Activated B cell treated with CpG ODN at 0.5 μM for 24 hours (primary cell): Measurements from ENCODE around the gene KMT5B. TPM values are rescaled to one million over a fixed set of nuclear protein-coding genes. Genes with fewer than 3 reads are reported as not detected.

ENCODE experiments used
- ATAC-seq: fragments of 200-7000 bp; cut with Tn5 transposase; one replicate; pipeline ENCODE4 v1.10.0; 2021; ENCODE audit warnings: low read depth, mild to moderate bottlenecking, moderate library complexity
- CTCF ChIA-PET: fragments of 350-600 bp; sonication (Branson Sonifier 250); formaldehyde crosslinking; loops from one replicate; lab custom pipeline; 2021; ENCODE audit warnings: antibody characterized with exemption; lab: Charles Lee
- POLR2A ChIA-PET: fragments of 350-600 bp; sonication (Branson Sonifier 250); formaldehyde crosslinking; loops from one replicate; lab custom pipeline; 2021; ENCODE audit warnings: antibody characterized with exemption; lab: Charles Lee
- DNase-seq: peaks from one replicate; pipeline ENCODE4 v3.0.0; 2022
- H3K27ac Mint-ChIP-seq: one replicate; pipeline ENCODE4 v1.8.0; 2020; ENCODE audit warnings: mixed read lengths
- H3K27me3 Mint-ChIP-seq: one replicate; pipeline ENCODE4 v1.8.0; 2021; ENCODE audit warnings: mixed read lengths
- H3K36me3 Mint-ChIP-seq: one replicate; pipeline ENCODE4 v1.8.0; 2021; ENCODE audit warnings: low read depth, mixed read lengths
- H3K4me1 Mint-ChIP-seq: one replicate; pipeline ENCODE4 v1.8.0; 2021; ENCODE audit warnings: mixed read lengths
- H3K4me3 Mint-ChIP-seq: one replicate; pipeline ENCODE4 v1.8.0; 2020; ENCODE audit warnings: mild to moderate bottlenecking, mixed read lengths
- H3K9me3 Mint-ChIP-seq: one replicate; pipeline ENCODE4 v1.8.0; 2020; ENCODE audit warnings: mixed read lengths
- intact Hi-C: fragments of 100-400 bp; cut with micrococcal nuclease; formaldehyde crosslinking; loops from one replicate; pipeline ENCODE4 v1.15.1; 2024
- total RNA-seq: library from RNA; stranded (reverse); gene quantifications from 2 replicates; pipeline ENCODE4 v1.2.3, GENCODE V29; 2022
- TF ChIP-seq, protein P1 (sequence below): fragments of 200-600 bp; IDR thresholded peaks from one replicate; pipeline ENCODE4 v1.8.0; 2022; ENCODE audit warnings: antibody characterized with exemption, mild to moderate bottlenecking

KMT5B gene
- total RNA-seq, 1 donor from 2014 or later, result 68.3 TPM

DNA sequence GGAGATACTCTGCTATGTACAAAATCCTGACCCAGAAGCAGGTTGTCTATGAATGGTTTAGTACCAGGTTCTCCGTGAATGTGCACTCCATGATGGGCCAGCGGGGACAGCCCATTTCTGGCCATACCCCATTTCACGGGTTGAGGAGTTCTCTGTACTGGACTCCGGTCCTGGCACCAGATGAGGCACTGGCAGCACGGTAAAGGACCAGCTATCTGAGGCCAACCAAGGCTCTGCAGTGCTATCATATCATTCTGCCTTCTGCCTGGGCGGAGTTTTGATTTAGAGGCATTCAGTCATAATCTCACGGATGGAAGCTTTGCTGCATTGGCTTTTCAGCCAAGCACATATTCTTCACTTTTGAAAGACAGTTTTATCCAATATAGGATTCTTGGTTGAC, 18.5 kb upstream of the KMT5B start:
- POLR2A ChIA-PET, result no interaction called here
- TF ChIP-seq, protein P1, sequence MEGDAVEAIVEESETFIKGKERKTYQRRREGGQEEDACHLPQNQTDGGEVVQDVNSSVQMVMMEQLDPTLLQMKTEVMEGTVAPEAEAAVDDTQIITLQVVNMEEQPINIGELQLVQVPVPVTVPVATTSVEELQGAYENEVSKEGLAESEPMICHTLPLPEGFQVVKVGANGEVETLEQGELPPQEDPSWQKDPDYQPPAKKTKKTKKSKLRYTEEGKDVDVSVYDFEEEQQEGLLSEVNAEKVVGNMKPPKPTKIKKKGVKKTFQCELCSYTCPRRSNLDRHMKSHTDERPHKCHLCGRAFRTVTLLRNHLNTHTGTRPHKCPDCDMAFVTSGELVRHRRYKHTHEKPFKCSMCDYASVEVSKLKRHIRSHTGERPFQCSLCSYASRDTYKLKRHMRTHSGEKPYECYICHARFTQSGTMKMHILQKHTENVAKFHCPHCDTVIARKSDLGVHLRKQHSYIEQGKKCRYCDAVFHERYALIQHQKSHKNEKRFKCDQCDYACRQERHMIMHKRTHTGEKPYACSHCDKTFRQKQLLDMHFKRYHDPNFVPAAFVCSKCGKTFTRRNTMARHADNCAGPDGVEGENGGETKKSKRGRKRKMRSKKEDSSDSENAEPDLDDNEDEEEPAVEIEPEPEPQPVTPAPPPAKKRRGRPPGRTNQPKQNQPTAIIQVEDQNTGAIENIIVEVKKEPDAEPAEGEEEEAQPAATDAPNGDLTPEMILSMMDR, result no peak
- H3K36me3 Mint-ChIP-seq, result peaks cover 7% of the 10 kb centered on the region
- ATAC-seq (no peak), DNase-seq (no peak)
- H3K9me3 Mint-ChIP-seq, result peaks cover 14% of the 10 kb centered on the region
- CTCF ChIA-PET, result no interaction called here
- H3K4me3 Mint-ChIP-seq, result no peak overlapping the region
- intact Hi-C loops, result no loop called here
- no peak overlapping the region for H3K27ac Mint-ChIP-seq
- no peaks in the 10 kb centered on the region for H3K4me1 Mint-ChIP-seq
- H3K27me3 Mint-ChIP-seq, result peaks cover 9% of the 10 kb centered on the region

DNA sequence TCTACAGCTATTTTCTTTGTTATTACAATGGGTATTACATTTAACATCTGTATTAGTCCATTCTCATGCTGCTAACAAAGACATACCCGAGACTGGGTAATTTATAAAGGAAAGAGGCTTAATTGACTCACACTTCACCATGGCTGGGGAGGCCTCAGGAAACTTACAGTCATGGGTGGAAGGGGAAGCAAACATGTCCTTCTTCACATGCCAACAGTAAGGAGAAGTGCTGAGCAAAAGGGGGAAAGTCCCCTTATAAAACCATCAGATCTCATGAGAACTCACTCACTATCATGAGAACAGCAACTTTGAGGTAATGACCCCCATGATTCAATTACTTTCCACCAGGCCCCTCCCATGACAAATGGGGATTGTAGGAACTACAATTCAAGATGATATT, 16.5 kb upstream of the KMT5B start:
- intact Hi-C loops, result no loop called here
- peaks cover 7% of the 10 kb centered on the region for H3K36me3 Mint-ChIP-seq
- H3K9me3 Mint-ChIP-seq, result peaks cover 14% of the 10 kb centered on the region
- ATAC-seq, result no peak
- ChIA-PET CTCF (no interaction called here), POLR2A (no interaction called here)
- no peak overlapping the region for H3K4me3 Mint-ChIP-seq
- DNase-seq, result no peak
- H3K27ac Mint-ChIP-seq, result no peak overlapping the region
- TF ChIP-seq, protein P1, result no peak
- no peaks in the 10 kb centered on the region for H3K4me1 Mint-ChIP-seq
- H3K27me3 Mint-ChIP-seq, result peaks cover 7% of the 10 kb centered on the region

DNA sequence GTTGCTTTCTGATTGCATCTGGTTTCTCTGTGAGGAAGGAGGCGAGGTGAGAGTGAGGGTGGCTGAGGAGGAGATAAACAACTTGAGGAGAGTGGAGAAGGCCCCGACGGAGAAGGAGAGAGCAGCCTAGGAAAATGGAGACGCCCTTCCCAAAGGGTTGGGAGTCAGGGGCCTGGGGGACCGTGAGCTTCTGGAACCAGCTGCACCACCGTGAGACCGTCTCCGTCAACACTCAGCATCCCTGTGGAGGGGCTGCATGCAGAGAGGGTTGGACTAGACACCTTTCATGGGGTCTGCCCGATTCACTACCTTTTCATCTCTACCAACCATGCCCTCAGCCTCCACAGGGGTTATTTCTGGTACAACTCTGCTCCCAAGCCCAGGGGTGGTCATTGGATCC, 13.3 kb upstream of the KMT5B start:
- intact Hi-C loops, result no loop called here
- no peak for DNase-seq
- CTCF ChIA-PET, result no interaction called here
- Mint-ChIP-seq H3K4me1 (no peaks in the 10 kb centered on the region), H3K9me3 (peaks cover 10% of the 10 kb centered on the region), H3K36me3 (peaks cover 6% of the 10 kb centered on the region), H3K27ac (no peak overlapping the region), H3K27me3 (no peaks in the 10 kb centered on the region), H3K4me3 (no peak overlapping the region)
- ATAC-seq, result no peak
- POLR2A ChIA-PET, result no interaction called here
- TF ChIP-seq, protein P1, result no peak

DNA sequence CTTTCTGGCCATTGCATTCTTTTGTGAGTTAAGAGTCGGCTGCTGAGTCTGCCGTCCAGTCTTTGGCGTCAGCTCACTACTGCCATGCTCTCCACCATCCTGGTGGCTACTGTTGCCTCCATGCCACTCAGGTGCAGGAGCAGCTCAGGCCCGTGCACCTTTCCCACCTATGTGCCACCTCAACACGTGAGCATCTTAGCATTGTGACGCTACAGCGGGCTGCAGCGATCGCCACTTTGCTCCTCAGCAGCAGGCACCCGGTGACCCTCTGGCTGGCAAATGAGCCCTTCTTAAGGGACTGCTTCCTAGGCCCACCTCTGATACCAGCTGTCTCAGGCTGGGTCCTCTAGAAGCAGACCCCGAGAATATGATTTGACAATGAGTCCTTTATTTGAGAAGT, 11.5 kb upstream of the KMT5B start:
- TF ChIP-seq, protein P1, result no peak
- peaks cover 10% of the 10 kb centered on the region for H3K9me3 Mint-ChIP-seq
- no peak overlapping the region for H3K4me3 Mint-ChIP-seq
- no peak overlapping the region for H3K27ac Mint-ChIP-seq
- DNase-seq (no peak), ATAC-seq (no peak)
- peaks cover 5% of the 10 kb centered on the region for H3K36me3 Mint-ChIP-seq
- intact Hi-C loops, result no loop called here
- H3K27me3 Mint-ChIP-seq, result no peaks in the 10 kb centered on the region
- CTCF ChIA-PET, result no interaction called here
- H3K4me1 Mint-ChIP-seq, result peaks cover under 1% of the 10 kb centered on the region
- POLR2A ChIA-PET, result no interaction called here

DNA sequence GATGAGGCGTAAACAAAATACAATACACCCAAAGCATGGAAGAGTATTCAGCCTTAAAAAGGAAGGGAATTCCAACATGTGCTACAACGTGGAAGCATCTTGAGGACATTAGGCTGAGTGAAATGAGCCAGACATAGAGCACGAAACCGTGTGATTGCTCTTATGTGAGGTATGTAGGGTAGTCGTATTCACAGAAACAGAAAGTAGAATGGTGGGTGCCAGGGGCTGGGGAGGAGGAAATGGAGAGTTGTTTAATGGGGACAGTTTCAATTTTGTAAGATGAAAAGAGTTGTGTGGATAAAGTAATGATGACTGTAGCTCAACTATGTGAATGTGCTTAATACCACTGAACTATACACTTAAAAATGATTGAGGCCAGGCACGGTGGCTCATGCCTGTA, 10.2 kb upstream of the KMT5B start:
- Mint-ChIP-seq H3K36me3 (no peaks in the 10 kb centered on the region), H3K4me1 (peaks cover 2% of the 10 kb centered on the region), H3K9me3 (peaks cover 2% of the 10 kb centered on the region), H3K27me3 (no peaks in the 10 kb centered on the region), H3K4me3 (no peak overlapping the region), H3K27ac (no peak overlapping the region)
- ATAC-seq, result no peak
- ChIA-PET POLR2A (interaction anchor here (0.5 kb wide), 1 partner anchor 128 kb away, joined by 4 read pairs; no protein-coding TSS in a partner anchor), CTCF (no interaction called here)
- intact Hi-C loops, result no loop called here
- TF ChIP-seq, protein P1, result no peak
- no peak for DNase-seq
